Caco-2 (cell line): ENCODE results near the gene TMCC2. TPM values are rescaled to one million over a fixed set of nuclear protein-coding genes. Genes with fewer than 3 reads are reported as not detected.
"Not testable (repeated sequence)": the region's sequence is repeated elsewhere in the genome, so short reads cannot be mapped to it uniquely, and the experiment has no call there.

Experiments used
- BruUV-seq: library from RNA; stranded (reverse); fragments of 400-500 nt; replicated peaks from 2 replicates; lab custom pipeline; 2021; lab: Mats Ljungman, UMichigan
- CTCF ChIA-PET: fragments of 300-600 bp; sonication (Branson Sonifier 250); formaldehyde crosslinking; loops from one replicate; lab custom pipeline; 2022; ENCODE audit warnings: antibody characterized with exemption; lab: Charles Lee
- POLR2A ChIA-PET: fragments of 300-600 bp; sonication (Branson Sonifier 250); formaldehyde crosslinking; loops from one replicate; lab custom pipeline; 2022; ENCODE audit warnings: antibody characterized with exemption; lab: Charles Lee
- DNase-seq, 2 experiments: peaks; one replicate each; pipeline versions ENCODE4 v3.0.0 to v3.0.0-alpha.2; 2020 to 2022
- H3K27me3 ChIP-seq: replicated peaks from 2 replicates; pipeline ENCODE4 v1.6.0; 2011; ENCODE audit warnings: low read length; ENCODE audit not compliant: control insufficient read depth, insufficient read depth
- H3K36me3 ChIP-seq: 2 replicates; pipeline ENCODE4 v1.5.1; 2011; ENCODE audit warnings: low read length; ENCODE audit not compliant: control insufficient read depth, insufficient read depth
- H3K4me1 ChIP-seq: fragments of 250-450 bp; sonication (Bioruptor Pico); 2 replicates; pipeline ENCODE4 v1.5.1; 2020; ENCODE audit warnings: mild to moderate bottlenecking
- H3K4me3 ChIP-seq: 2 replicates; pipeline ENCODE4 v1.5.1; 2011; ENCODE audit warnings: low read depth, mild to moderate bottlenecking, control low read depth, low read length
- H3K9me3 ChIP-seq: fragments of 250-450 bp; sonication (Bioruptor Pico); 2 replicates; pipeline ENCODE4 v1.5.1; 2020; ENCODE audit warnings: mild to moderate bottlenecking, moderate library complexity
- H3K27ac Mint-ChIP-seq: one replicate; pipeline ENCODE4 v1.8.0; 2022; ENCODE audit warnings: mixed read lengths; ENCODE audit not compliant: unreplicated experiment
- H3K27me3 Mint-ChIP-seq: one replicate; pipeline ENCODE4 v1.8.0; 2022; ENCODE audit warnings: mixed read lengths; ENCODE audit not compliant: insufficient read depth, unreplicated experiment
- H3K36me3 Mint-ChIP-seq: one replicate; pipeline ENCODE4 v1.8.0; 2022; ENCODE audit warnings: mild to moderate bottlenecking, mixed read lengths; ENCODE audit not compliant: insufficient read depth, unreplicated experiment
- H3K4me1 Mint-ChIP-seq: one replicate; pipeline ENCODE4 v1.8.0; 2022; ENCODE audit warnings: low read depth, mixed read lengths; ENCODE audit not compliant: unreplicated experiment
- H3K4me3 Mint-ChIP-seq: one replicate; pipeline ENCODE4 v1.8.0; 2022; ENCODE audit warnings: mild to moderate bottlenecking, moderate library complexity, mixed read lengths; ENCODE audit not compliant: unreplicated experiment
- H3K9me3 Mint-ChIP-seq: one replicate; pipeline ENCODE4 v1.8.0; 2022; ENCODE audit warnings: mixed read lengths; ENCODE audit not compliant: unreplicated experiment
- intact Hi-C: fragments of 100-400 bp; cut with micrococcal nuclease; formaldehyde crosslinking; loops from one replicate; pipeline ENCODE4 v1.10.0; 2022; ENCODE audit not compliant: unreplicated experiment
- total RNA-seq: library from RNA; stranded (reverse); gene quantifications from 2 replicates; pipeline ENCODE4 v1.2.3, GENCODE V29; 2022
- TF ChIP-seq, protein P1 (sequence below), 2 experiments: fragments of 200-600 bp in 1 of 2; IDR thresholded peaks; 1 replicate in 1 of 2; 2 replicates in 1 of 2; pipeline versions ENCODE4 v1.5.1 to v1.8.0; 2011 to 2022; ENCODE audit warnings: antibody characterized with exemption in 1 of 2, control low read depth in 1 of 2, inconsistent platforms in 1 of 2, low read depth in 1 of 2, low read length in 1 of 2, mild to moderate bottlenecking in 1 of 2, moderate library complexity in 1 of 2; ENCODE audit not compliant: insufficient read depth in 1 of 2, severe bottlenecking in 1 of 2, unreplicated experiment in 1 of 2

The TMCC2 gene
- total RNA-seq, 1 experiment from 2014 or later: 0.91 TPM

DNA sequence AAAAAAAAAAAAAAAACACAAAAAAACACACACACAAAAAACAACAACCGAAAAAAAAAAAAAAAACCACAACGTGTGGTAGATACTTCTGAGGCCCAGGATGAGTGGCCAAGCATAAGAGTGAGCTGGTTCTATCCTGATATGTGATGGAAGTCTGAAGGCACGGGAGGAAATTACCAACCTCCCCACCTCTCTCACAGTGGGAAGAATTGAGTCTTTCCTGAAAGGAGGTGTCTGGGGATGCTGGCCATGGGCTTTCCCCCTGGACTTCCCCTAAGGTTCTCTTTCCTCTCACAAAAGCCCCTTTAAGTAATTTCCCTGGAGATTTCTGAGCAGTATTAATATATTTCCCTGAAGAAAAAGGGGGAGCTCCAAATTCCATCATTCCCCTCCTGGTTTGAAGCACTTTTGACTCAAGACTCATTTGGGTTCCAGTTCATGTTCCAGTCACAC is 5.2 kb downstream of the TMCC2 start:
- Histone ChIP-seq H3K27me3 (no peaks in the 10 kb centered on the region), H3K4me3 (no peak overlapping the region), H3K36me3 (no peaks in the 10 kb centered on the region), H3K9me3 (no peaks in the 10 kb centered on the region), H3K4me1 (no peaks in the 10 kb centered on the region)
- no peak for DNase-seq
- no TSS peak for BruUV-seq
- H3K27me3 Mint-ChIP-seq: peaks cover 5% of the 10 kb centered on the region
- H3K36me3 Mint-ChIP-seq: no peaks in the 10 kb centered on the region
- ChIA-PET CTCF (no interaction called here), POLR2A (no interaction called here)
- no peaks in the 10 kb centered on the region for H3K9me3 Mint-ChIP-seq
- TF ChIP-seq, protein P1, sequence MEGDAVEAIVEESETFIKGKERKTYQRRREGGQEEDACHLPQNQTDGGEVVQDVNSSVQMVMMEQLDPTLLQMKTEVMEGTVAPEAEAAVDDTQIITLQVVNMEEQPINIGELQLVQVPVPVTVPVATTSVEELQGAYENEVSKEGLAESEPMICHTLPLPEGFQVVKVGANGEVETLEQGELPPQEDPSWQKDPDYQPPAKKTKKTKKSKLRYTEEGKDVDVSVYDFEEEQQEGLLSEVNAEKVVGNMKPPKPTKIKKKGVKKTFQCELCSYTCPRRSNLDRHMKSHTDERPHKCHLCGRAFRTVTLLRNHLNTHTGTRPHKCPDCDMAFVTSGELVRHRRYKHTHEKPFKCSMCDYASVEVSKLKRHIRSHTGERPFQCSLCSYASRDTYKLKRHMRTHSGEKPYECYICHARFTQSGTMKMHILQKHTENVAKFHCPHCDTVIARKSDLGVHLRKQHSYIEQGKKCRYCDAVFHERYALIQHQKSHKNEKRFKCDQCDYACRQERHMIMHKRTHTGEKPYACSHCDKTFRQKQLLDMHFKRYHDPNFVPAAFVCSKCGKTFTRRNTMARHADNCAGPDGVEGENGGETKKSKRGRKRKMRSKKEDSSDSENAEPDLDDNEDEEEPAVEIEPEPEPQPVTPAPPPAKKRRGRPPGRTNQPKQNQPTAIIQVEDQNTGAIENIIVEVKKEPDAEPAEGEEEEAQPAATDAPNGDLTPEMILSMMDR (IDR thresholded peaks at IDR 0.05; ENCODE audit: insufficient read depth in 1 of 2, low read depth in 1 of 2, low read length in 1 of 2, severe bottlenecking in 1 of 2, unreplicated experiment in 1 of 2): no peak
- peaks cover 7% of the 10 kb centered on the region for H3K4me1 Mint-ChIP-seq
- intact Hi-C loops: no loop called here
- H3K4me3 Mint-ChIP-seq: no peak overlapping the region
- no peak overlapping the region for H3K27ac Mint-ChIP-seq

DNA sequence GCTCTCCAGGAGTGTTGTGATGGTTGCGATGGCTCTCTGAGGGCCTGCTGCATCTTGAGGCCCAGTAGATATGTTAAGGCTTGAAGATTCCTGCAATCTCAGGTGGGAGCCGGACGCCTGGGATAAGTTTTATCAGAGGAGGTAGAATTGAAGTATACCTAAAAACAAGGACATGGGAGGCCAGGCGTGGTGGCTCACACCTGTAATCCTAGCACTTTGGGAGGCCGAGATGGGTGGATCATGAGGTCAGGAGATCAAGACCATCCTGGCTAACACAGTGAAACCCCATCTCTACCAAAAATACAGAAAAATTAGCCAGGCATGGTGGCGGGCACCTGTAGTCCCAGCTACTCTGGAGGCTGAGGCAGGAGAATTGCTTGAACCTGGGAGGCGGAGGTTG is 6.2 kb downstream of the TMCC2 start:
- POLR2A ChIA-PET, H3K27me3 Mint-ChIP-seq, intact Hi-C loops, H3K4me1 ChIP-seq, H3K4me3 Mint-ChIP-seq, H3K9me3 Mint-ChIP-seq, DNase-seq, H3K4me1 Mint-ChIP-seq, H3K27ac Mint-ChIP-seq, CTCF ChIA-PET, H3K27me3 ChIP-seq, H3K9me3 ChIP-seq, BruUV-seq, H3K36me3 Mint-ChIP-seq, H3K36me3 ChIP-seq, H3K4me3 ChIP-seq: not testable (repeated sequence)

DNA sequence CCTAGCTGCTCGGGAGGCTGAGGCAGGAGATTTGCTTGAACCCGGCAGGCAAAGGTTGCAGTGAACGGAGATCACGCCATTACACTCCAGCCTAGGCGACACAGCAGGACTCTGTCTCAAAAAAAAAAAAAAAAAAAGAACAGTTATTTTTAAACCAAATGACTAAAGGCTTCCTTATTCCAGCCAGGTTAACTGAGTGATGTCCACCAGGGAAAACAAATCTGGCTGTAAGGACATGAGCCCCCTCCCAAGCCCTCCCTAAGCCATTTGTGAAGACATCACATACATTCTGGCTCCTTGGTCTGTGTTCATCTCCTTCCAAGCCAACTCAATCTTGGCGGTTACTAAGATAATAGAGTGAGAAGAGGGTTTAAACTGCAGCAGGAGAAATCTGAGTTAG is 8.2 kb downstream of the TMCC2 start:
- Histone ChIP-seq H3K4me3 (no peak overlapping the region), H3K36me3 (no peaks in the 10 kb centered on the region), H3K27me3 (no peaks in the 10 kb centered on the region), H3K9me3 (no peaks in the 10 kb centered on the region), H3K4me1 (no peaks in the 10 kb centered on the region)
- TF ChIP-seq, protein P1 (IDR thresholded peaks at IDR 0.05; ENCODE audit: insufficient read depth in 1 of 2, low read depth in 1 of 2, low read length in 1 of 2, severe bottlenecking in 1 of 2, unreplicated experiment in 1 of 2): no peak
- intact Hi-C loops: no loop called here
- H3K27ac Mint-ChIP-seq: no peak overlapping the region
- no peak overlapping the region for H3K4me3 Mint-ChIP-seq
- BruUV-seq: no TSS peak
- ChIA-PET CTCF (interaction anchor here (0.8 to 2.3 kb wide), 2 partner anchors 15 to 20 kb away, joined by 4 to 6 read pairs; no protein-coding TSS in a partner anchor), POLR2A (no interaction called here)
- no peaks in the 10 kb centered on the region for H3K4me1 Mint-ChIP-seq
- H3K36me3 Mint-ChIP-seq: no peaks in the 10 kb centered on the region
- DNase-seq: no peak
- peaks cover 2% of the 10 kb centered on the region for H3K27me3 Mint-ChIP-seq
- H3K9me3 Mint-ChIP-seq: no peaks in the 10 kb centered on the region

DNA sequence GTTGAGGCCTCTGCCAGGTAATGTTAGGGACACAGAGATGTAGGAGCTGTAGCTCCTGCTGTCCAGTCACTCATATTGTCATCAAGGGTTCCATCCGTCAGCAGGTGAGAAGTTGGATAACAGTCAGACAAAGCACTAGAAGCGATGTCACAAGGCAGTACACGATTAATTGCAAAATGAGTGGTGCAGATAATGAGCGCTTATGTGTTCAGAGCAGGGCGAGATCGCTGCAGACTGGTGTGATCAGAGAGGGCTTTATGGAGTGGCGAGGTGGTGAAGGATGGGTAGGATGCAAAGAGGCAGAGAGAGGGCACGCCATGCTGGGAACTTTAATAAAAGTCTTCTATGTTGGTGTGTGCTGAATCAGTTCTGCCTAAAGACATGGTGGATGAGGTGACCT is 8.8 kb downstream of the TMCC2 start:
- Mint-ChIP-seq H3K9me3 (no peaks in the 10 kb centered on the region), H3K4me1 (no peaks in the 10 kb centered on the region), H3K4me3 (no peak overlapping the region), H3K27ac (no peak overlapping the region), H3K27me3 (peaks cover 2% of the 10 kb centered on the region), H3K36me3 (no peaks in the 10 kb centered on the region)
- no TSS peak for BruUV-seq
- TF ChIP-seq, protein P1 (IDR thresholded peaks at IDR 0.05; ENCODE audit: insufficient read depth in 1 of 2, low read depth in 1 of 2, low read length in 1 of 2, severe bottlenecking in 1 of 2, unreplicated experiment in 1 of 2): no peak
- Histone ChIP-seq H3K27me3 (no peaks in the 10 kb centered on the region), H3K9me3 (no peaks in the 10 kb centered on the region), H3K4me1 (no peaks in the 10 kb centered on the region), H3K36me3 (no peaks in the 10 kb centered on the region), H3K4me3 (no peak overlapping the region)
- intact Hi-C loops: no loop called here
- POLR2A ChIA-PET: no interaction called here
- no peak for DNase-seq
- CTCF ChIA-PET: interaction anchor here (2.3 kb wide), 1 partner anchor 20 kb away, joined by 6 read pairs; no protein-coding TSS in a partner anchor
